Activated CD8-positive, alpha-beta memory T cell treated with anti-CD3 and anti-CD28 coated beads for 36 hours (primary cell): ENCODE data around the gene IL17RC. TPM values are rescaled to one million over a fixed set of nuclear protein-coding genes. Genes with fewer than 3 reads are reported as not detected.
"Not testable (repeated sequence)": the region's sequence is repeated elsewhere in the genome, so short reads cannot be mapped to it uniquely, and the experiment has no call there.

Experiments used
- CTCF ChIA-PET: fragments of 350-600 bp; sonication (Branson Sonifier 250); formaldehyde crosslinking; loops from one replicate; lab custom pipeline; 2021; ENCODE audit warnings: antibody characterized with exemption; lab: Charles Lee
- POLR2A ChIA-PET: fragments of 350-600 bp; sonication (Branson Sonifier 250); formaldehyde crosslinking; loops from one replicate; lab custom pipeline; 2021; ENCODE audit warnings: antibody characterized with exemption; lab: Charles Lee
- total RNA-seq, 2 experiments: library from RNA; stranded (reverse); gene quantifications; one replicate each; pipeline ENCODE4 v1.2.3, GENCODE V29; 2021

The IL17RC gene
- total RNA-seq, 2 experiments from 2014 or later, result 0.19 to 0.27 TPM

DNA sequence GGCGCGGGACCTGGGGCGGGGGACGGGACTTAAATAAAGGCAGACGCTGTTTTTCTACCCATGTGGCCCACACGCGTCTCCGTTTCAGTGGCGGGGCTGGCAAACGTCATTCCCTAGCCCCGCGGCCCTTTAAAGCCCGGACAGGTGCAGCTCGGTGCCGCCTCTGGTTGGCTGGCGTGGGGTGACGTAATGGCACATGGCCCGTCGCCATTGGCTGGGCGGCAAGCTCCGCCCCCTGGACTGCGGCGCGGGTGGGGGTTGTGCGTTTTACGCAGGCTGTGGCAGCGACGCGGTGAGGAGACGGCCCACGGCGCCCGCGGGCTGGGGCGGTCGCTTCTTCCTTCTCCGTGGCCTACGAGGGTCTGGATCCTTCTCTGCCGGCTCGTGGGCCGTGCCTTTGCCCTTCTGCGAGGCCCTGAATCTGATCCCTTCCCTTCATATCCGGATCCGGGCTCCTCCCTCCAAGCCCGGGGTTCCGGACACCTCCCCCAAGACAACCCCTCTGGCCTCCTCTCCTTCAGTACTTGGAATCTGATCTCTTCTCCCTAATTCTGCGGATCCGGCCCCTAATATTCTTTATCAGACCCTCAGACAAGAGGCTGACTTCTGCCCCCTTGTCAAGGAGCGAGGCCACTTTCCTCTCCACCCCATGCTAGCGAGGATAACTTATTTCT lies 16.8 kb downstream of the IL17RC start, which contains the start of gene CRELD1:
CRELD1 (plus strand) TSS at position 274 of the 674 bp plus-strand sequence. CDS start 605 bp downstream, outside the sequence.
- POLR2A ChIA-PET, result interaction anchor here (0.6 to 2.0 kb wide), 11 partner anchors 11 to 164 kb away, joined by 3 to 27 read pairs (median 5); partner anchors contain the start of genes CAMK1, EMC3, IL17RE and JAGN1
- CTCF ChIA-PET, result interaction anchor here (0.8 to 3.5 kb wide), 15 partner anchors 8 to 182 kb away, joined by 3 to 18 read pairs (median 4); partner anchors contain the start of genes IL17RC, JAGN1 and PRRT3

DNA sequence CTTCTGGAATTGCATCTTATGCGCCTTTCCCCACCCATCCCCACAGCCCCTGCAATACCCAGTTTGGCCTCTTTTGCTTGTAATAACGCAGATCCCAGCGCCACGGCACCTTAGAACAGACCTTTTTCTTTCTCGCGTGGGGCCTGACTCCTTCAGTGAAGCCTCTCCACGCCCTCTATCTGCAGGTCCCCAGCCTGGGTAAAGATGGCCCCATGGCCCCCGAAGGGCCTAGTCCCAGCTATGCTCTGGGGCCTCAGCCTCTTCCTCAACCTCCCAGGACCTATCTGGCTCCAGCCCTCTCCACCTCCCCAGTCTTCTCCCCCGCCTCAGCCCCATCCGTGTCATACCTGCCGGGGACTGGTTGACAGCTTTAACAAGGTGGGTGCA lies 17.3 kb downstream of the IL17RC start:
- ChIA-PET CTCF (interaction anchor here (1.0 to 1.7 kb wide), 5 partner anchors 8 to 183 kb away, joined by 3 to 10 read pairs (median 3); no protein-coding TSS in a partner anchor), POLR2A (interaction anchor here (0.6 to 1.9 kb wide), 2 partner anchors 40 to 53 kb away, joined by 5 to 8 read pairs; partner anchors contain the start of gene EMC3)

DNA sequence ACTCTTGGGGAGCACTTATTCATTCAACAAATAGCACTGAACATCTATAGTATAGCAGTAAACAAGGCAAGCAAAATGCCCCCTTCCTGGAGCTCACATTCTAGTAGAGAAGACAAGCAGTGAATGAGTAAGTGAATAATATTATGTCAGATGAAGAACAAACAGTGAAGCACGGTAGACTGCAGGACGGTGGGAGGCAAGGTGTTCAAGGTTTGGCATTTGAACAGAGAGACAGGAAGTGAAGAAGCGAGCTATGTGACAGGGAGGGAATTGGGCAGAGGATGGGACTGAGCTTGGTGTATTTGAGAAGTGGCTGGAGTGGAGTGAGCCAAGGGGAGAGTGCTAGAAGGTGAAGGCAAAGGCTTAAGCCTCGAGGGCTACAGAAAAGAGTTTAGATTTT lies 18.1 kb downstream of the IL17RC start:
- ChIA-PET POLR2A (no interaction called here), CTCF (interaction anchor here (1.3 to 1.7 kb wide), 3 partner anchors 9 to 44 kb away, joined by 3 to 10 read pairs (median 3); no protein-coding TSS in a partner anchor)

DNA sequence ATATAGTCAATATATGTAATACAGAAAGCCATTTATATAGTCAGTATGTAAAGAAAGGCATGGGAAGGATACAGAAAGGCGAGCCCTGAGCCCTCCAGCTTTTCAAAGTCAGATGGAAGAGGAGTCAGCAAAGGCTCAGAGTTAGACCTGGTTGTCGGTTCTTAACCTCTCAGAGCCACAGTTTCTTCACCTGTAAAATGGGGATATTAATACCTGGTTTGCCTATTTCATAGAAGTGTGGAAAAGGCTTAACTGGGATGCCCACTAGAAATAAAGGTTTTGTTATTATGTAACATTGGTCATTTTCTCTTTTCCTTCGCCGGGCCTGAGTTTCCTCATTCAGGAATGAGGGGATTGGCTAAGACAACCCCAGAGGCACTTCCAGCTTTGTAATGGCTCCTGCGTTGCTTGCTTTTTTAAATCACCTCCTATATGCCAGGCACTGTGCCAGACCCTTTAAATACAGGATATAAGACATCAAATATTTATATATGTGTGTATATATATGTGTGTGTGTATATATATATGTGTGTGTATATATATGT lies 19.1 kb downstream of the IL17RC start:
- ChIA-PET CTCF (interaction anchor here (0.5 to 1.7 kb wide), 2 partner anchors 11 to 162 kb away, joined by 3 to 10 read pairs; no protein-coding TSS in a partner anchor), POLR2A (no interaction called here)

DNA sequence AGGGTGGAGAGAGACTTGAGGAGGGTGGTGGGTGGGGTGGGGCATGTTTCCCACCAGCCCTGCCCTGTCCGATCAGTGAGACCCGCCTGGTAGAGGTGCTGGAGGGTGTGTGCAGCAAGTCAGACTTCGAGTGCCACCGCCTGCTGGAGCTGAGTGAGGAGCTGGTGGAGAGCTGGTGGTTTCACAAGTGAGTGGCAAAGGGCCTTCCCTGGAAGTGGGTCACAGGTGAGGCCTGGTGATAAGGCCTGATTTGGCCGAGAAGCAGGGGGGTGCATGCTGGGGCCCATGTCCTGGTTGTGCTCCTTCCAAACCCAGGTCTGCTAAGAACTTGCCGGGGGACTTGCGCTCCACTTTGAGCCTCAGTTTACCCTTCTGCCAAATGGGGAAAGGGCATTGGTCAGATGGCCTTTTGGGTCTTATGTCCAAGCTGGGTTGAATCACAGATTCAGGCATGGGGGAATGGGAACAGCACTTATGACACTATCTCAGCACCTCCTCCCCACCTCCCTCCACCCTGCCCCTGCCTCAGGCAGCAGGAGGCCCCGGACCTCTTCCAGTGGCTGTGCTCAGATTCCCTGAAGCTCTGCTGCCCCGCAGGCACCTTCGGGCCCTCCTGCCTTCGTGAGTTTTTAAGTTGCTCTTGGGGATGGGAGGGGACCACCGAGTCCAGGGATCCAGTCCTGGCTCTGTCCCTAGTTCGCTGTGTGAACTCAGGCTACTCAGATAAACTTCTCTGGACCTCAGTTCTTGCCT lies 20.8 kb downstream of the IL17RC start:
- ChIA-PET POLR2A (no interaction called here), CTCF (interaction anchor here (1.0 to 1.4 kb wide), 2 partner anchors 24 to 94 kb away, joined by 3 to 4 read pairs; partner anchors contain the start of gene RPUSD3)

DNA sequence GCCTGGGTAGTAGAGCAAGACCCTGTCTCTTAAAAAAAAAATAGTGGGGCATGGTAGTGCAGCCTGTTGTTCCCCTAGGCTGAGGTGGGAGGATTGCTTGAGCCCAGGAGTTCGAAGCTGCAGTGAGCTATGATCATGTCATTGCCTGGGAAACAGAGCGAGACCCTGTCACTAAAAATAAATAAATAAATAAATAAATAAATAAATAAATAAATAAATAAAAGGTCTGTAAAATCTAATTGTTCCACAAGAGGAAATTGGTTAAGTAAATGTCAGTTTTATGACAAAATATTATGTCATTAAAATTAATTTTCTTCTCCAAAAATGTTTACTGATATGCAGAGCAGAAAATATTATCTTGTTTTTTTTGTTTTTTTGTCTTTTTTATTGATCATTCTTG lies 22.1 kb downstream of the IL17RC start:
- POLR2A ChIA-PET, result no interaction called here
- CTCF ChIA-PET, result interaction anchor here (1.0 to 1.4 kb wide), 2 partner anchors 26 to 96 kb away, joined by 3 to 4 read pairs; partner anchors contain the start of gene RPUSD3

DNA sequence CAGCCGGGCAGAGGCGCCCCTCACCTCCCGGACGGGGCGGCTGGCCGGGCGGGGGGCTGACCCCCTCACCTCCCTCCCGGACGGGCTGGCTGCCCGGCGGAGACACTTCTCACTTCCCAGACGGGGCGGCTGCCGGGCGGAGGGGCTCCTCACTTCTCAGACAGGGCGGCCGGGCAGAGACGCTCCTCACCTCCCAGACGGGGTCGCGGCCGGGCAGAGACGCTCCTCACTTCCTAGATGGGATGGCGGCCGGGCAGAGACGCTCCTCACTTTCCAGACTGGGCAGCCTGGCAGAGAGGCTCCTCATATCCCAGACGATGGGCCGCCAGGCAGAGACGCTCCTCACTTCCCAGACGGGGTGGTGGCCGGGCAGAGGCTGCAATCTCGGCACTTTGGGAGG lies 23.0 kb downstream of the IL17RC start:
- POLR2A ChIA-PET, CTCF ChIA-PET: not testable (repeated sequence)

DNA sequence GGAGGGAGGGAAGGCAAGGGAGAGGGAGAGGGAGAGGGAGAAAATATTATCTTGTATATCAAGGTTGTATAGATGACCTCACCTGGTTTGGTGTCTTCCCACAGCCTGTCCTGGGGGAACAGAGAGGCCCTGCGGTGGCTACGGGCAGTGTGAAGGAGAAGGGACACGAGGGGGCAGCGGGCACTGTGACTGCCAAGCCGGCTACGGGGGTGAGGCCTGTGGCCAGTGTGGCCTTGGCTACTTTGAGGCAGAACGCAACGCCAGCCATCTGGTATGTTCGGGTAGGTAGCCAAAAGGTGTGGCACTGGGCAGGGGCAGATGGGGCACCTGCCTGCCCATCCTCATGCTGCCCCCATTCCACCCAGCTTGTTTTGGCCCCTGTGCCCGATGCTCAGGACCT lies 23.8 kb downstream of the IL17RC start:
- CTCF ChIA-PET, result no interaction called here
- POLR2A ChIA-PET, result no interaction called here

DNA sequence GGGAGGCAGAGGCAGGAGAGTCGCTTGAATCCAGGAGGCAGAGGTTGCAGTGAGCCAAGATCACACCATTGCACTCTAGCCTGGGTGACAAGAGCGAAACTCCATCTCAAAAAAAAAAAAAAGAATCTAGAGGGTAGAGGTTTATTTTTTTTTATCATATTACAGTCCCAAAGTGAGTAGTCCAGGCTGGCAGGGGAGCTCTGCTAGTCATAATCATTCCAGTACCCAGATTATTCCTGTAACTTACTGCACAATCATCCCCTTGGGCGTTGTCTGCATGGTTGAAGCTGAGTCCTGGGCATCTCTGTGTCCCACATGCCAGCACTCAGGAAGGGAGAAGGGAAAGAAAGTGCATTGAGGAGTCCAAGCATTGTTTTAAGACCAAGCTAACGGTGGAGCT lies 25.3 kb downstream of the IL17RC start:
- CTCF ChIA-PET, result interaction anchor here (0.7 kb wide), 1 partner anchor 23 kb away, joined by 3 read pairs; no protein-coding TSS in a partner anchor
- POLR2A ChIA-PET, result interaction anchor here (0.7 kb wide), 1 partner anchor 193 kb away, joined by 3 read pairs; no protein-coding TSS in a partner anchor

DNA sequence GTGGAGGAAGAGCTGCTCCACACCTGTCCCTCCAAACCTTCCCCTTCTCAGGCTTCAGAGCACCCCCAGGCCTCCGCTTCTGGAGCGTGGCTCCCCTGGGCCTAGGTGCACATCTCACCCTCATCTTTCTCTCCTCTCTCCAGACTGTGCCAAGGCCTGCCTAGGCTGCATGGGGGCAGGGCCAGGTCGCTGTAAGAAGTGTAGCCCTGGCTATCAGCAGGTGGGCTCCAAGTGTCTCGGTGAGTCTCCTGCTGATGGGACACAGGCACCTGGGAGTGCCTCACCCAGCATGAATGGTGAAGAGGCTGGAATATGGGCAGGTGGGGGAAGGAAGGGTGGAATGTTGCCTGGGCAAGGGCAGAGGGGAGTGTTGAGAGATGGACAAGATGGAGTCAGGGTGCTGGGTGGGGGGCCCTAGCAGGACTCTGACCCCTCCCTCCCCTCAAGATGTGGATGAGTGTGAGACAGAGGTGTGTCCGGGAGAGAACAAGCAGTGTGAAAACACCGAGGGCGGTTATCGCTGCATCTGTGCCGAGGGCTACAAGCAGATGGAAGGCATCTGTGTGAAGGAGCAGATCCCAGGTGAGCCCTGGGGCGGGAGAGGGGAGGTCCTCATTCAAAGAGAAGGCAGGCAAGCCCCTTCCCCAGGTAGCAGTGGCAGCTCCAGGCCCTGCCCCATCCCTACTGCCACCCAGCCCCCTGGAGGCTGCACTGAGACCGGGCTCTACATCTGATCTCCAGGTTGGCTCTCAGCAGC lies 26.2 kb downstream of the IL17RC start:
- CTCF ChIA-PET, result no interaction called here

DNA sequence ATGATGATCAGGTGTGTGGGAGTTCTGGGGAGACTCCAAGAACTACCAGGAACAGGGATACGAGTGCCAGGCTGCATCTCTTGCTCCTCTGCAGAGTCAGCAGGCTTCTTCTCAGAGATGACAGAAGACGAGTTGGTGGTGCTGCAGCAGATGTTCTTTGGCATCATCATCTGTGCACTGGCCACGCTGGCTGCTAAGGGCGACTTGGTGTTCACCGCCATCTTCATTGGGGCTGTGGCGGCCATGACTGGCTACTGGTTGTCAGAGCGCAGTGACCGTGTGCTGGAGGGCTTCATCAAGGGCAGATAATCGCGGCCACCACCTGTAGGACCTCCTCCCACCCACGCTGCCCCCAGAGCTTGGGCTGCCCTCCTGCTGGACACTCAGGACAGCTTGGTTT lies 27.4 kb downstream of the IL17RC start:
- CTCF ChIA-PET, result interaction anchor here (0.6 to 1.4 kb wide), 2 partner anchors 11 to 101 kb away, joined by 4 read pairs; partner anchors contain the start of gene CRELD1
- POLR2A ChIA-PET, result interaction anchor here (1.2 kb wide), 1 partner anchor 11 kb away, joined by 5 read pairs; the partner anchor contains the start of gene CRELD1

More for the DNA sequence above, 26.2 kb downstream of the IL17RC start:
- POLR2A ChIA-PET, result no interaction called here

DNA sequence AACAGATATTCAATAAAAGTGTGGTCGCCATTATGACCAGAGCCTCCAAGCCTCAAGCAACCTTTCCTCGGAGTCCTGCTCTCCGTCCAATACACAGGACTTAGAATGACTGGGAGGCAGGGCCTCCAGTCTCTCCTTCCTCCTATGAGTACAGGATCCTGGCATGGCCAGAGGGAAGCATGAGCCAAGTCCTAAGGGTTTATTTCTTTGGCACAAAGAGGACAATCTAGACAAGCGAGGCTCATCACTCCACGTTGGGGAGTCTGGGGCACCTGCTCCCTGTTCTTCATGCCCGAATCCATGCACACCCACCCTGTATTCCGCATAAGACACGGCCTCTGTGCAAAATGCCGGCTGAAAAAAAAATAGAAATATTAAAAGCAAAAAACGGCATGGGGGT lies 28.5 kb downstream of the IL17RC start:
- CTCF ChIA-PET, result interaction anchor here (1.0 to 2.5 kb wide), 3 partner anchors 10 to 101 kb away, joined by 3 to 12 read pairs (median 10); partner anchors contain the start of genes CRELD1 and RPUSD3
- POLR2A ChIA-PET, result no interaction called here

DNA sequence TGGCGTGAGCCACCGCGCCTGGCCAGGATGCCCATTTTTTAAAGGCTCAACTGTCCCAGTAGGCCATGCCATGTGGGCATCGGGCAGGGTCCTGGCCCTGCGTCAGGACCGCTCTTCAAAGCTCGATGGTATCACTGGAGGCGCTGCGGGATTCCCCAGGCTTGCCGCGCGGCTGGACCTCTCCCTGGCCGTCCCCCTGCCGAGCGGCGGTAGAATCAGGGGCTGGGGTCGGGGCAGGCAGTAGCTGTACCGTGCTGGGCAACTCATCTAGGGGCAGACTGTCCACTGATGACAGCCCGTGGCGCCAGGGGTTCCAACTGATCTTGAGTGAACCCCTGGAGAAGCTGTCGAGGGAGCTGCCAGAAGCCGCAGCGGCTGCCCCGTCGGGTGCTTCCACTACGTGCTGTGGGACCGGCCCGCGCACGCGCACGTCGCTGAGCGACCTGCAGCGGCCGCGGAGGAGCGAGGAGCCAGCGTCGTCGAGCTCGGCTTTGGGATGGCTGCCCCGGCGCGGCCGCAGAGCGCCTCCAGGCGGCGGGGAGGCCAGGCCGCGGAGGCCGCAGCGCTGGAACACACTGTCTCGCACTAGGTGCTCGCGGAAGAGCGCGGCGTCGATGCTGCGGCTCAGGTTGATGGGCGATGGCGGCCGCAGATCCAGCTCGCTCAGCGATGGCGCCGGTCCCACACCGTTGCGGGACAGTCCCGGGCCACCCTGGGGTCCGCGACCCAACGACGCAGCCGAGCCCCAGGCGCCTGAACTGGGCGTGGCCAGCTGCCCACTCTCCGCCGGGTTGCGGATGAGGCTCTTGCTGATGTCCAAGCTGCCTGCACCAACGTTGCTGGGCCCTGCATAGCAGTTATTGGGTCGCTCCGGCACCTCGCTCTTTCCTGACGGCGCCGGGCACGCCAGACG lies 29.5 kb downstream of the IL17RC start:
- ChIA-PET POLR2A (interaction anchor here (0.6 to 1.5 kb wide), 4 partner anchors 14 to 152 kb away, joined by 3 to 7 read pairs (median 4); partner anchors contain the start of gene FANCD2), CTCF (interaction anchor here (0.5 to 2.5 kb wide), 8 partner anchors 11 to 102 kb away, joined by 3 to 12 read pairs (median 3); partner anchors contain the start of genes CRELD1 and RPUSD3)

DNA sequence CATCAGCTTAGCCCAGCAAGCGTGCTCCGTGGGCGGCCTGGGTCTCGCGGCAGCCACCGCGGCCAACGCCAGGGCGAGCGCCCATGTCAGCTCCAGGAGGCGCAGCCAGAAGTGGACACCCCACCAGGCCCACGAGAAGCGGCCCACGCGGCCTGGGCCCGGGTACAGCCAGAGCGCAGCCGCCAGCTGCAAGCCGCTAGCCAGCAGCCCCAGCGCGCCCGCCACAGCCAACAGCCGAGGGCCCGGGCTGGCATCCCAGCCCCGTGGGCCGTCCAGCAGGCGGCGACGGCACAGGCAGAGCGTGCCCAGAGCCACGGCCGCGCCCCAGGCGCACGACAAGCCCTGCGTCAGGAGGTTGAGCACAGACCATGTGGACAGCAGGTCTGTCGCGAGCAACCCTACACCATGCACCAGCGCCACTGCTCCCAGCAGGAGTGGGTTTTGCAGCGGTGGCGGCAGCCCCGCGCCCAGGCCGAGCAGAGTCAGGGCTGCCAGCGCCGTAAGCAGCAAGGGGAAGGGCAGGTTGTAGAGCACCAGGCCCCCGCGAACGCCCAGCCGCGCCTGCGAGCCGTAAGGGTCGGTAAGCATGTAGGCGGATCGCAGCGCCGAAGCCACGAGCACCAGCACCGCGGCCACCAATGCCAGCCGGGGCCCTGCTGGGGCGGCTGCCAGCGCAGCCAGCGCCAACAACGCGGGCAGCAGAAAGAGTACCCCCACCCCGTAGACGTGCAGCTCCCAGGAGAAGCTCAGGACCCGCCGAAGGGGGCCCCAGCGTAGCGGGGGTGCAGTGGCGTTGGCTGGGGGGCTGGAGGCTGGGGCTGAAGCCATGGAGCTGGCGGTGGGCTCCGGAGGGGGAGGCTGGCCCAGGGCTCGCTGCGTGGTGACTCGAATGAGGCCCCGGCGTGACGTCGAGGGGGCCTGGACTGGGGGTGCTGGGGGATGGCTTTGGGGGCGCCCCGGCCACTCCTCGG lies 30.4 kb downstream of the IL17RC start:
- ChIA-PET POLR2A (interaction anchor here (0.6 to 1.5 kb wide), 3 partner anchors 56 to 300 kb away, joined by 3 read pairs; partner anchors contain the start of gene FANCD2), CTCF (interaction anchor here (1.0 to 2.5 kb wide), 5 partner anchors 12 to 101 kb away, joined by 3 to 12 read pairs (median 5); partner anchors contain the start of gene CRELD1)

DNA sequence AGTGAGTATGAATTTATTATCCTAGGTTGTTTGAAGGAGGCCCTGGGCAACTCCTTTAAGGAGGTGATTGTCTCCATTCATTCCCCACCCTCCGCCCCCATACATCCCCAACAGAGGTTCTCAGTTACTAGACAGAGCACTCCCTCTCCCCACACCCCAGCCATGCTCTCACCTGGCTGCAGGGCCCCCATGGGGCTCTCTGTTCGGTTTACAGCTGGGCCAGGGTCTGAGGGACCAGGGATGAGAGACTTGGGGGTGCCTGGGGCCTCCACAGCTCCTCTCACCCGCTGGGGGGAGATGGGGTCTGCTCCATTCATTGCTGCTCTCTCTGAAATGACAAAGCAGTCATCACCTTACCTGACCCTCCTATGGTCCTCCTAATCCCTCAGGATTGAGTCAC lies 31.7 kb downstream of the IL17RC start:
- POLR2A ChIA-PET, result no interaction called here
- CTCF ChIA-PET, result interaction anchor here (1.2 kb wide), 1 partner anchor 15 kb away, joined by 3 read pairs; the partner anchor contains the start of gene CRELD1

DNA sequence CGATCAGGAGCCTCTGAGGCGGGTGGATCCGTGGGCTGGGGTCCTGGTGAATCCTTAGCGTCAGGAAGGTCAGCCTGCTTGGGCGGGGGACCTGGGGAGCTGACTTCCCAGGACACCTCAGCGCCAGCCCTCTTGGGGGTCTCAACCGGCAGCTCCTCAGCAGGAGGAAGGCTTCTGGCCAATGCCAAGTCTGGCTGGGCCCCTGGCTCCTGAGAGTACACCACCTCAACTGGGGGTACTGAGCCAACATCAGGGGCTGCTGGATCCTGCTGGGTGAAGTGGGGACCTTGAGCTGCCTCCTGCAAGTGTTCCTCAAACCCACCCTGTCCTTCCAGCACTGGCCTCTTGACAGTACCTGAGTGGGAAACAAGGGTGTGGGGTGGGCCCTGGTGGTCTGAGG lies 32.2 kb downstream of the IL17RC start:
- CTCF ChIA-PET, result interaction anchor here (1.2 kb wide), 1 partner anchor 16 kb away, joined by 3 read pairs; the partner anchor contains the start of gene CRELD1
- POLR2A ChIA-PET, result no interaction called here
